GM18499 (cell line): ENCODE measurements around the gene SLC22A4.

ENCODE experiments used
- ATAC-seq: cut with Tn5 transposase; IDR thresholded peaks from one replicate; pipeline ENCODE4 v1.9.1; 2021; ENCODE audit warnings: moderate number of reproducible peaks; ENCODE audit not compliant: insufficient read depth, unreplicated experiment

The SLC22A4 gene

DNA sequence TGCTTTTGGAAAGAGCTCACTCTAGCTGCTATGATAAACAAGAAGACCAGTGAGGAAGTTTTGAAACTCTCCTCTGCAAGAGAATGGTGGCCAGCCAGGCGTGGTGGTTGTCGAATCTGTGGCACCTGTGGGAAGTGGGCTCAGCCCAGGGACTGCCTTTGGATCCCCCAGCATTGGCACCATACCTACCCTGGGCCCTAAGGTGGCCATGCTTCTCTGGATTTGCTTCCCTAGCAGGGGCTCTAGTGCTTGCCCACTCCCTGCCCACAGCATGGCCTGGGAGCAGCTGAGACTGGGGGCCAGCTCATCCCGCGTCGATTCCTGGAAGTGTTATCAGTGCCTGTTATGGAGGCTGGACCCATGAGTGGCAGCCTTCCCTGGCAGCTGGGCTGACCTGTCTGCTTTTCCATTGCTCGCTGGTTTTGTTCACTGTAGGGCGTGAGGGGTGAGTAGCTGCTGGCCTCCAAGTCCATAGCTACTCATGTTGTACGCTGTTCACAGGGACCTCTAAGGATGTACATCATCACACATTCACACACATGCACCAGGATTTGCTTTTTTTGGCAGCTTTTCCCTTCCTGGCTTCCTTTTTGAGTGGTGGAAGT lies 2.3 kb downstream of the SLC22A4 start:
- no peak for ATAC-seq

DNA sequence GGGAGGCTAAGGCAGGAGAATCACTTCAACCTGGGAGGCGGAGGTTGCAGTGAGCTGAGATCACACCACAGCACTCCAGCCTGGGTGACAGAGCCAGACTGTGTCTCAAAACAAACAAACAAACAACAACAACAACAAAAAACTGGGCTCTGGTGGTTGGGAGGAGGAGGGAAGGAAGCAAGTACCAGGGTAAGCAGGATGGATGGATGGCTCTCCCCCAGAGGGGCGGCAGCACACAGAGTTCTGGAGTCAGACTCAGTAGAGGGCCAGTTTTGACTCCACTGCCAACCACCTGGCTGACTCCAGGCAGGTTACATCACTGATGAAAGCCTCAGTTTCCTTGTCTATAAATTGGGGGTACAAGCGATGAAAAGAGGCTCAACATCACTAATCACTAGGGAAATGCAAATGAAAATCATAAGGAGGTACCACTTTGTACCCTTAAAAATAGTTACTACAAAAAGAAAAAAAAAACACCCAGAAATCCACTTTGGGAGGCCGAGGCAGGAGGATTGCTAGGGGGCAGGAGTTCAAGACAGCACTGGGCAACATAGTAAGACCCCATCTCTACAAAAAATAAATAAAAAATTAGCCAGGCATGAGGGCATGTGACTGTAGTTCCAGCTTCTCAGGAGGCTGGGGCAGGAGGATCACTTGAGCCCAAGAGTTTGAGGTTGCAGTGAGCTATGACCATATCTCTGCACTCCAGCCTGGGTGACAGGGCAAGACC lies 3.2 kb downstream of the SLC22A4 start:
- no peak for ATAC-seq

DNA sequence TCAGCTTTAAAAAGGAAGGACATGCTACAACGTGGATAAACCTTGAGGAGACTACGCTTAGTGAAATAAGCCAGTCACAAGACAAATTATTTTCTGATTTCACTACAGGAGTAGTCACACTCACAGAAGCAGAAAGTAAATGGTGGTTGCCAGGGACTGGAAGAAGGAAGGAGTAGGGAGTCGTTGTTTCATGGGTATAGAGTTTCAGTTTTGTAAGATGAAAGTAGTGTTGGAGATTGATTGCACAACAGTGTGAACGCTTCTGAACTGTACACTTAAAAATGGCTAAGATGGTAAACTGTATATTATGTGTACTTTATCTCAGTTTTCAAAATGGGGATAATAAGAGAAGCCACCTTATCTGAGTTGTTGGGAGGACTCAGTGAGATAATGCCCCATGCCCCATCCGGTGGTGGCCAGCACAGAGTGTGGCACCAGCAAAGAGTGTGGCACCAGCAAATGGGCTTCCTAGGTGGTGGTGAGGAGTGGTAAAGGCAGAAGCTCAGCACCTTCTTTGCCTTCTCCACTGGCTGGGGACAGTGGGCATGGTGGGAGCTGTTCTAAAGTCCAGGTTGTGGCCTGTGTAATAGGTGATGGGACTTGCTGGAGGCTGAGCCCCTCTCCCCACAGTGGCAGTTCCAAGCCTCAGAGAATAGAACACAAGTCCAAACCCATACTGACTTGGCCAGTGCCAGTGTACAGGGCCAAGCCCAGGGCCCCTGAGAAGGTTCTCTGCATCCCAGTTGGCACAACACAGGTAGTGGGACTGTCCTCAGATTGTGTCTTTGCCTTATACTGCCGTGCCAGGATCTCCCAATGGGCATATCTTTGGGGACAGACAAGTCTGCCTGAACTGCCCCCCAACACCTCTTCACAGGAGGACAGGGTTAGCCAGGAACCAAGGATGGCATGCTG lies 4.4 kb downstream of the SLC22A4 start:
- ATAC-seq = no peak

DNA sequence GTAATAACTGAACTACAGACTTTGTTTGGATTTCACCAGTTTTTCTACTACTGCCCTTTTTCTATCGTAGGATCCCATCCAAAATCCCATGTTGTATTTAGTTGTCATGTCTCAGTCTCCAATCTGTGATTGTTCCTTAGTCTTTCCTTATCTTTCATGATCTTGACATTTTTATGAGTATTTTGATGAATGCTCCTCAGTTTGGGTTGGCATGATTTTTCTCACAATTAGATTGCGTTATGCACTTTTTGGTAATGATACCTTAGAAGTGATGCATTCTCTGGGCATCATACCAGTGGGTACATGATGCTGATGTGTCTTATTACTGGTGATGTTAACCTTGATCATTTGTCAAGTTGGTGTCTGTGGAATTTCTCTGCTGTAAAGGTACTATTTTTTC lies 5.7 kb downstream of the SLC22A4 start:
- no peak for ATAC-seq

DNA sequence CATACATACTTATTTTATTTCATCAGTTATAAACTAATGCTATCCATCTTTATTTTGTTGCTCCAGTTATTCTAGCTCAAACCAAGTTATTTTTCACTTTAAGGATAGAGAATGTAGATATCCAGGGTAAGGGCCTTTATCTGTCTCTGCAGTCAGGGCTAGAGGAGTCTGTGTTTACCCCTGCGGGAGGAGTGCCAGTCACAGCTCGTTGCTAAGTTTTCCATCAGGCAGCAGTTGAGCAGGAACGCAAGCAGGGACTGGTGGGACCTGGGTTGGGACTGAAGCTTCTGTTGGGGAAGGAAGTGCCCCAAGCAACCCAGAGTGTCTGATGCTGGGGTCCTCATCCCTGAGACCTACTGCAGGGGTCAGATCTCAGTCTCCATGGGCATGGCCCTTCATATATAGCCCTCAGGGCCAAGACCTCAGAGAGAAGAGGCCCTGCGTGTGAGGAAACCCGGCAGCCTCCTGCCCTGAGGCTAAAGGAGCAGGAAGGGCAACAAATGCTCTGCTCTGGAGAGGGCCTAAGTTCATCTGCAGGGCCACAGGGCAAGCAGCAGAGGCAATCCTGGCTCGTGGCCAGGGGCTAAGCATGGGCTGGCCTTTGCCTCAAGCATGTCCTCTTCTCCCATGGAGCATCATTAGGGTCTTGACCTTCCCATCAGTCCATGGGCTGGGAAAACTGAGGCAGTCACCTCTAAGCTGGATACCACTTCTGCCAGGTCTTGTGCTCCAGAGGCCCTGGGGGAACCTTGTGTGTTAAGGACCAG lies 6.6 kb downstream of the SLC22A4 start:
- ATAC-seq = no peak

DNA sequence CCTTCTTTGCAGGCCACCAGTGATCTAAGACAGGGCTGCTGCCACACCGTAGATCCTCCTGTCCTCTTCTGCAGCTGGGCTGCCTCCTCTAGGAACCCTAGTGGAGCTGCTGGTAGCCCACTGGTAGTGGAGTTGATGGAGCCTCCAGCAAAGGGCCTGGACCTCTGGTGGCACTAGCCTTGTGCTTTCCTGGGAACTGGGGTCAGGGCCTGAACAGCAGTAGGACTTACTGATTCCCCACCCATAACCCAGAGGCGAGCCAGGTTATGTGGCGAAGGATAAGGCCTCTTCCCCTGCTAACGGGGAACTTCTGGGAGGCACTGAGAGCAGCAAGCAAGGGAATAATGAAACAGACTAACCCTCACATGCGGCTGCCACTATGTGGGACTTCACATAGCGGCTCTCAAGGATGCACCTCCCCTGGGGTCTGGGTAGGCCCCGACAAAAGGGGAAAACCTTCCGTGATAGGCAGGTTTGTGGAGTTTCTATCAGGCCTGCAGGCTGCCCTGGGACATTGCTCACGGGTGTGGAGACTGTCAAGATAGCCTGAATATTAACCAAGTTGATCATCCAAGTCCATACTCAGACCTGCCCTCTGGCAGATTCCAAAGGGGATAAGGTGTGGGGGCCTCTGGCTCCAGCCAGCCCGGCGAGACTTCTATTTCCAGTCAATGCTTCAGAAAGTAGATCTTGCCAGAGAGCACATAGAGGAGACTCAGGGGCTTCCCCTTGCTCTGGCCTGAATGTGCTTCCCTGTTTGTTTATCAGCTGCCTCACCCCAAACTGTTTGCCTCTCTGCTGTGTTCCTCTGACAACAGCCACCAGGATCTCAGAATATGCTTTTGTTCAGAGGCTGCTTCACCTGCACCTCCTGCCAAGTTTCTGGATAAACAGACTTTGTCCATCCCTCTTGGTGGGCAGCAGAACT lies 7.4 kb downstream of the SLC22A4 start:
- ATAC-seq = no peak

DNA sequence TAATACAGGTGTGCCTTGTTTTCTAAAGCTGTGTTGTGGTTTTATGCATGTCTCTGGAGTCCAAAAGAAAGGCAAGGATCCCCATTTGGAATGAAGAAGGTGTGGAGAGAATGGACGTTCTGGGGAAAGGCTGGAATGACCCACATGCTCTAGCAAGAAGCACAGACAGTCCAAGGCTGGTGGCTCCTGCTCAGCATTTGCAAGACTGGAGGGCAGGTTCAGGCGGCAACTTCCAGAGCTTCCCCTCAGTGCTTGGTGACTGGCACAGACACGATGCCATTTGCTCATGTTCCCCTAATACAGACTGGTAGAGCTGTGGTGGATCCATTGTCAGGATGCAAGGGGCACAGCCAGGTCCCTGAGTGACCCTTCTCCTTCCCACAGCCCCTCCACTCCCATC lies 8.2 kb downstream of the SLC22A4 start:
- no peak for ATAC-seq

DNA sequence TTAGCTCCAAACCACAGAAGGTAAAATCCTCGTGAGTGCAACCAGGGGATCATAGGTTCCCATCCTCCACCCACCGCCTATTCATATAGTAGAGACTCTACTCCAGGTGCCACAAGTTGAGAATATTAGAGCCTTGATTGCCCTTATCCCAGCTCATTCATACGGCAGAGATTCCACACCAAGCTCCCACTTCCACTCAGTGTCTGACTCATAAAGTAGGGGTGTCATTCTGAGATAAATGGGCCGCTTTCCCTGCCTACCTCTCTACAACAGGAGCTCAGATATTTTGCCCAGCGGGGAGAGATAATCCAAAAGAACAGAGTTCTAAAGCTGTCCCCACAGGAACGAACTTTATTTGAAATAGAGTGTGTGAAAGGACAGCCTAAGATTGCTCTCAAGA lies 9.4 kb downstream of the SLC22A4 start:
- no peak for ATAC-seq

DNA sequence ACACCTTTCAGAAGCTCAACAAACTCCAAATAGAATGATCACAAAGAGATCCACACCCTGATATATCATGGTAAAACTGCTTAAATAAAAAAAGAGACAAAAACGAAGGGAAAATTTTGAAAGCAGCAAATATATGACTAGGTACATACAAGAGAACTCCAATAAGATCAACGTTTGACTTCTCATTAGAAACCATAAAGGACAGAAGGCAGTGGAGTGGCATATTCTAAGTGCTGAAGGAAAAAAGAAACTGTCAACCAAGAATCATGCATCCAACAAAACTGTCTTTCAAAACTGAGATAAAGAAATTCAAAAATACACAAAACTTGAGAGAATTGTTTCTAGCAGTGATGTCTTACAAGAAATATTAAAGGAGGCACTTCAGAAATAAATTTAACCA lies 11.2 kb downstream of the SLC22A4 start:
- no peak for ATAC-seq

DNA sequence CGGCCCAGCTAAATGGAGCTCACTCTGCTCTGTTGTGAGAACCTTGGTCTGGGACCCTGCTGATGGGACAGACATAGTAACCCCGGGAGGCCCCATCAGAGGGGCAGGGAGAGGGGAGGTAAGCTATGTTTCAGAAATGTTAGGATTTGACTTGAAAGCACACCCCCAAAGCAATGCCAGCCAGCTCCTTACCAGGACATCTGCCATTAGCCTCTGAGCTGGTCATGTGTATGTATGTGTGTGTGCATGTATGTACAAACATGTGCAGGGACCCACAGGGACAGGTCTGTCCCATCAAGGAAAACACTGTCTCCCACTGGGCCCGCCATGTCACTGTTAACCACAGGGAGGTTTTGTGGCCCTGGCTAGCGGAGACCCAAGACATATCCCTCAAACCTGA lies 14.5 kb downstream of the SLC22A4 start:
- no peak for ATAC-seq

DNA sequence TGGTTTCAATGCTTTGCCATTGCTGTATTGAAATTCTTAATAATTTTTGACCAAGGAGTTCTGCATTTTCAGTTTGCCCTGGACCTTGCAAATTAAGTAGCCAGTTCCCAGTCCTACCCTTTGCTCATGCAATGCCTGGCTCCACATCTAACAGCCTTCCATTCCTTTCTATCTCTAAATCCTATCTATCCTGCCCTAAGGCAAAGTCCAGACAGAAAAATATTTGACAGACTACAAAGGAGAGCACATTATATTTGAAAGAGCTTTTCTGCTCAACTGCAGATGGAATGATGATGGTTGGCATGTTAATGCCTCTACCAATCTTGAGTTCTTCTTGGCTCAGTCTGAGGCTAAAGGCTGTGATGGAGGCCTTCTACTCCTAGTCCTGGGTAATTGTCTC lies 15.5 kb downstream of the SLC22A4 start:
- ATAC-seq = no peak

DNA sequence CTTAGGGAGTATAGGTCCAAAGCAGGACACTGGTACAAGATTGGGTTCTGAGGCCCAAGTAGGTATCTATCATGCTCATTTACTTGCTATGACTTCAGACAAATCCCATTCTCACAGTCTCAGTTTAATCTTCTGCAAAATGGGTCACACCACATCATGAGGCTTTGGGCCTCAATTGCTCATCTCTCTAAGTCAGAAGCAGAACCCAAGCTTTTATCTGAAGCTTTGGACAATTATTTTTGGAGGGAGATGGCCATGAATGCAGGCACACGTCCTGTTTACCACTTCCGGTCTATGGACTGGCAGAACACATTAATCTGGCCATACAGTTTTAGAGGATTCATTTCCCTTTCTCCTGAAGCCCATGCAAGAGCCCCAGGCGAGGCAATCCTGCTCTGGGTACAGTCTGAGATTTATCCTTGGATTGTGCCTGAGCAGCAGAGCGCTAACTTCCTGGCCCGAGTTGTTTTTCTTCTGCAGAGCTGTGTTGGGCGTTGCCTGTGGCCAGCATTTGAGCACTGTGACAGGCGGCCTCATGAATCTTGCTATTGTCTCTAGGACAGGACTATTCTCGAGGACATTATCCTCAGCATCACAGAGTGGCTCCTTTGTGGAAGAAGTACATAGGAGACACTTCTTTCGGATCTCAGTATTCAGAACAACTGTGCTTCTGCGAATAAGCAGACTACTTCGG lies 16.1 kb downstream of the SLC22A4 start:
- ATAC-seq = no peak

DNA sequence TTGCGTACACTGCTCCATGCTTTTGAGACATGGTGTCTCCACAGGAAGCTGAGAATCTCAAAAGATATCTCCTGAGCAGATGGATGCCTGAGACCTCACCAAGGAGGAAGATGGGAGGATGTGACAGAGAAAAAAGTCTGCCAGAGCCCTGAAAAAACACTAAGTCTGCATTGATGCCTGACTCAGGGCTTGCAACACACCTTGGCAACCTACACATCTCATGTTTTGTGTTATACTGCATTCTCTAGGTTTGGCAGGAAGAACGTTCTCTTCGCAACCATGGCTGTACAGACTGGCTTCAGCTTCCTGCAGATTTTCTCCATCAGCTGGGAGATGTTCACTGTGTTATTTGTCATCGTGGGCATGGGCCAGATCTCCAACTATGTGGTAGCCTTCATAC lies 19.2 kb downstream of the SLC22A4 start:
- ATAC-seq = no peak

DNA sequence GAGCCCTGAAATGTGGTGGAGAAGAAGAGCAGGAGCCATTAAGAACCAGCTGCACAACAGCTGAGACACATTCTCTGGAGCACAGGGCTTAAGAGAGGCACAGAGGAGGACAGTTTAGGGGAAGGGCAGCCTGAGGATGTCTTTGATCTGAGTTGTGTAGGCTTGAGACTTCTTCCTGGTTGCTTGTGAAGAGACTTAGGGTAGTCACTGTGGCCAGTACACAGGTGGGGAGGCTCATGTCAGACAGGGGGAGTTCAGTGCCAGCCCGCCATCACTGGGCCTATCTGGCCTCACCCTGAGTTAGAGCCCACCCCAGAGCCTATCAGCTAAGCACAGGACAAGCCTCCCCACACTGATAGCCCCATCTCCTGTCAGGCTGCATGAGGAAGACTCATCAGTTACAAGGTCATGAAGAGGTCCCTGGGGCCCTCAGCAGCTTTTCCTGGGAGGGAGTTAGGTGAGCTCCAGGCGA lies 19.8 kb downstream of the SLC22A4 start:
- ATAC-seq = no peak

DNA sequence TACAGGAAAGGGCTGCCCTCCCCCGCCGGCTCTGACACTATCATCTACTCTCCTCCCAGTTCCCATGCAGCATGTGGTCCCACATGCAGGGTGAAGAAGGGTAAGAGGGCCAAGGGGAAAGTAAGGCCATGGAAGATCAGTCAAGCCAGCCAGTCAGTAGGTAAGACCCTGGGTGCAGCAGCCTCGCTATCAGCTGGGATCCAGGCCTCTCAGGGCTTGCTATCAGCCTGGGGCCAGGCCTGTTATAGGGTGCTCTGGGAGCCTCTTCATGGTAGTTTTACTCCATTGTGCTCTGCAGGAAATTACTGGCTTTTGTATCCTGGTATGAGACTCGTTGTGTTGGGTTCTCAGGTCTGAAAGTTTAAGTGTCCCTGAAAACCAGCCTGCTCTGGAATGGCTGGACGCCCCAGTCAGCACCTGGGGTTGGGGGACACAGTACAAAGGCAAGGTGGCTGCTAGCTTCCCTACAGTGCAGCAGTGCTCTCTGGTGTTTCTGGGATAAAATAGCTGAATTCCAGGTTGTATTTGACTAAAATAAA lies 21.4 kb downstream of the SLC22A4 start:
- ATAC-seq = no peak

DNA sequence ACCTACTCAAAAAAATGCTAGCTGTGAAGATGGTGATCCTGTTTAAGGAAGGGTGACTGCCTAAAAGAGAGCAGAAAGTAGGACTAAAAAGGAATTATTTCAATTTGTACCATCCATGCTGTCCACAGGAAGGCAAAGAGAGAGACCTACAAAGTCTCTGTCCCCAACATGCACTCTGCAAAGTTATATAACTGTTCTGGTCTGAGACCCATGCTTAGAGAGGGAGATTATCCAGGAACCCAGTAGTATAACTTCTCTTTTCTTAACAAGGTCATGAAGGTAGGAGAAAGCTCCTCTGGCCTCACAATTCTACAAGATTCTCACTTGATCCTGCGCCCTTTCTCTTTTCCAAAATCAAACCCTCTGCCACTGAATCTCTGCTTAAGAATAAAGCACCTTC lies 25.8 kb downstream of the SLC22A4 start:
- no peak for ATAC-seq

DNA sequence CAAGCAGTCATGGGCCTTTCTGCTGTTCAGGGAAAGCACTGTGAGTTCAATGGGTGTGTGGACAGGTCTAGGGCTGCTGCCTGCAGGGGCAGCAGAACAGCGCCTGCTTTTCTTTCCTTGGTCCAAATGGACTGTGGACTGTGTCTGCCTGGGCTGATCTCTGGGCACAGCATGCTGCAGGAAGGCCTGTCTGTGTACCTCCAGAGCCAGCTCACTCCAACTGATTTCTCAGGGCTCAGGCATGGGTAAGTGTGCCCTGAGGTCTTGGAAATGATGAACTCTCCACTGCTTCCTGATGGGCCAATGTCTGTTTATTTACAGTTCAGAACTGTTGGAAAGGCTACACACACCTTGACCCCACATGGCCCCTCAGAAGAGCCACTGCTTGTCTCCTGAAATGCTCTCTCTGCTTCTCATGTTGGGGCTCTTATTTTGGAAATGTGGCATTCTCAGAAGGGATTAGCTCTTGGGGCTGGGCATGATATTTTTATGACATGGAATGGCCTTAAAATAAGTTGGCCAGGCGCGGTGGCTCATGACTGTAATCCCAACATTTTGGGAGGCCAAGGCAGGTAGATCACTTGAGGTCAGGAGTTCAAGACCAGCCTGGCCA lies 27.0 kb downstream of the SLC22A4 start:
- ATAC-seq = no peak

DNA sequence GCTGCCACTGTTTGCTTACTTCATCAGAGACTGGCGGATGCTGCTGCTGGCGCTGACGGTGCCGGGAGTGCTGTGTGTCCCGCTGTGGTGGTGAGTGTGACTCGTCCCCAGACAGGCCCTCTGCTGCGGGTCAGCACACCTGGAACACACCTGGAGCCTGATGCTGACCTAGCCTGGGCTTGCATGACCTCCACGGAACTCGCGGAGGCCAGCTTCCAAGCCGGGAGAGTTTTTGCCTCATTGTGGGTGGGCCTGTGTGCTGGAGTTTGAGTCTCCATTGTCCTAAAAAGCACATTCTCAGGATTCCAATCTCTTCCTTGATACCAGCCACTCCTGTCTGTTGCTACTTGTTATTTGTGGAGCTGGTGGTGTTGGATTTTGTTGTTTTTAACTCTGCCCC lies 28.1 kb downstream of the SLC22A4 start:
- ATAC-seq = no peak
